ENCODE results near the gene ZNF592. TPM values are rescaled to one million over a fixed set of nuclear protein-coding genes. Genes with fewer than 3 reads are reported as not detected.
A peak's percentile ranks its signal among the peaks of the same experiment; 100 is the strongest.

Gene ZNF592
- total and polyA plus RNA-seq, 2 of the 13 experiments (the other 11 are each of a cell fraction or from before 2014, with no cell fraction given): 8.2 to 9.8 TPM

DNA sequence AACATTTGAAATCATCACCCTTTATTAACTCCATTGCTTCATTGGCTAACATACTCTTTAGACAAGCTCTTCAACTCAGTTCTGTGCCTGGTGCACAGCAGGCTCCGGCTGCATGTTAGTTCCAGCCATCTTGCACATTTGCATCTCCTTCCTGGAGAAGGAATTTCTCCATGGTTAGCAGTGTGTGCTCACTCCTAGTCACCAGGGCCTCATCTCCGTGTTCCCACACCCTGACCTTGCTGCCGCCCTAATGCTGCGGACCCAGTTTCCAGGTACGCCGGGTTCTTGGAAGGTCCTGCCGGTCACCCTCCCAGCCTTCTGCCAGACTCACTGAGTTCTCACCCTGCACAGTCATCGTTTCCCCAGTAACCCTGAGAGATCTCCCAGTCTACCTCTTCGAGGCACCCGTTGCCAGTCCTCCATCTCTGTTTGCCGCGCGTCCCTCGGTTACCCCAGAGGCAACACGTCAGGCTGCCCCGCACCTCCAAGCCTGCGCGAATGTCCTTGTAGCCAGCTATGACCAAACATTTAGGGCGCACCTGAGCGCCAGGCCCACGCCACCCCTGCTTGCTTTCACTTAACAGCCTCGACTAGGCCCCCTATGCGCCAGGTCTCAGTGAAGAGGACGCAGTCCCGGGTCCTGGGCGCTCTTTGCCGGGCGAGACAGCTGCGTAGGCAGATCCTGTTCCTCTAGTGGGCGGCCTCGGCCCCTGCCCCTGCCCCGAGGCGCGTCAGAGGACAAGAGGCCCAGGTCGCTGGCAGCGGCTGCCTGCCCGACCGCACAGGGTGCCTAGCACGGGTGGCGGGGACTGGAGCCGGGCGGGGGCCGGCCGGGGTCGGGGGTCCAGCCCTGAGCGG, 747 bp upstream of the ZNF592 start (continued):
- TF ChIP-seq, protein P1, sequence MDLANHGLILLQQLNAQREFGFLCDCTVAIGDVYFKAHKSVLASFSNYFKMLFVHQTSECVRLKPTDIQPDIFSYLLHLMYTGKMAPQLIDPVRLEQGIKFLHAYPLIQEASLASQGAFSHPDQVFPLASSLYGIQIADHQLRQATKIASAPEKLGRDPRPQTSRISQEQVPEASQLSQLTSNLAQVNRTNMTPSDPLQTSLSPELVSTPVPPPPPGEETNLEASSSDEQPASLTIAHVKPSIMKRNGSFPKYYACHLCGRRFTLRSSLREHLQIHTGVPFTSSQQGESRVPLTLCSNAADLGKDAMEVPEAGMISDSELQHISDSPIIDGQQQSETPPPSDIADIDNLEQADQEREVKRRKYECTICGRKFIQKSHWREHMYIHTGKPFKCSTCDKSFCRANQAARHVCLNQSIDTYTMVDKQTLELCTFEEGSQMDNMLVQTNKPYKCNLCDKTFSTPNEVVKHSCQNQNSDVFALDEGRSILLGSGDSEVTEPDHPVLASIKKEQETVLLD (CRISPR knock-in tag; IDR thresholded peaks at IDR 0.05; ENCODE audit: low read depth): no peak
- TF ChIP-seq IRX3 (CRISPR knock-in tag; IDR thresholded peaks at IDR 0.05; ENCODE audit: borderline replicate concordance, low read depth) (0 out of 2 replicates have a peak, but pooled peaks have one; percentile 28), NCOA1 (CRISPR knock-in tag; IDR thresholded peaks at IDR 0.05) (no peak), ZNF143 (CRISPR knock-in tag; IDR thresholded peaks at IDR 0.05) (no peak), NFE2 (CRISPR knock-in tag; IDR thresholded peaks at IDR 0.05) (no peak), ZIK1 (CRISPR knock-in tag; IDR thresholded peaks at IDR 0.05; ENCODE audit: borderline replicate concordance, low read depth) (0 out of 2 replicates have a peak, but pooled peaks have one; percentile 32), NR3C1 (CRISPR knock-in tag; IDR thresholded peaks at IDR 0.05) (no peak), ZNF660 (CRISPR knock-in tag; IDR thresholded peaks at IDR 0.05; ENCODE audit: borderline replicate concordance, low read depth) (0 out of 2 replicates have a peak, but pooled peaks have one; percentile 43), ARNT2 (CRISPR knock-in tag; IDR thresholded peaks at IDR 0.05; ENCODE audit: low read depth) (peak; percentile 70; the same call in 1 of the 2 replicates), SOX6 (IDR thresholded peaks at IDR 0.05) (no peak), SOX6 (CRISPR knock-in tag; IDR thresholded peaks at IDR 0.05) (peak; percentile 22; the same call in 1 of the 2 replicates), ZNF3 (CRISPR knock-in tag; IDR thresholded peaks at IDR 0.05) (no peak; the same call in 1 of the 2 replicates), POLR2A (IDR thresholded peaks at IDR 0.05; ENCODE audit: insufficient read depth in 1 of 2, low read depth in 2 of 2, low read length in 2 of 2) (peak; percentile 34 to 53; a peak in 1 of 4 replicates), ZNF382 (CRISPR knock-in tag; IDR thresholded peaks at IDR 0.05; ENCODE audit: borderline replicate concordance) (no peak), ZEB1 (IDR thresholded peaks at IDR 0.05; ENCODE audit: insufficient replicate concordance, low read depth) (no peak), ZNF841 (CRISPR knock-in tag; IDR thresholded peaks at IDR 0.05; ENCODE audit: borderline replicate concordance) (no peak)
- TF ChIP-seq, protein P2, sequence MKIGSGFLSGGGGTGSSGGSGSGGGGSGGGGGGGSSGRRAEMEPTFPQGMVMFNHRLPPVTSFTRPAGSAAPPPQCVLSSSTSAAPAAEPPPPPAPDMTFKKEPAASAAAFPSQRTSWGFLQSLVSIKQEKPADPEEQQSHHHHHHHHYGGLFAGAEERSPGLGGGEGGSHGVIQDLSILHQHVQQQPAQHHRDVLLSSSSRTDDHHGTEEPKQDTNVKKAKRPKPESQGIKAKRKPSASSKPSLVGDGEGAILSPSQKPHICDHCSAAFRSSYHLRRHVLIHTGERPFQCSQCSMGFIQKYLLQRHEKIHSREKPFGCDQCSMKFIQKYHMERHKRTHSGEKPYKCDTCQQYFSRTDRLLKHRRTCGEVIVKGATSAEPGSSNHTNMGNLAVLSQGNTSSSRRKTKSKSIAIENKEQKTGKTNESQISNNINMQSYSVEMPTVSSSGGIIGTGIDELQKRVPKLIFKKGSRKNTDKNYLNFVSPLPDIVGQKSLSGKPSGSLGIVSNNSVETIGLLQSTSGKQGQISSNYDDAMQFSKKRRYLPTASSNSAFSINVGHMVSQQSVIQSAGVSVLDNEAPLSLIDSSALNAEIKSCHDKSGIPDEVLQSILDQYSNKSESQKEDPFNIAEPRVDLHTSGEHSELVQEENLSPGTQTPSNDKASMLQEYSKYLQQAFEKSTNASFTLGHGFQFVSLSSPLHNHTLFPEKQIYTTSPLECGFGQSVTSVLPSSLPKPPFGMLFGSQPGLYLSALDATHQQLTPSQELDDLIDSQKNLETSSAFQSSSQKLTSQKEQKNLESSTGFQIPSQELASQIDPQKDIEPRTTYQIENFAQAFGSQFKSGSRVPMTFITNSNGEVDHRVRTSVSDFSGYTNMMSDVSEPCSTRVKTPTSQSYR (CRISPR knock-in tag; IDR thresholded peaks at IDR 0.05; ENCODE audit: borderline replicate concordance): no peak
- TF ChIP-seq, protein P3, sequence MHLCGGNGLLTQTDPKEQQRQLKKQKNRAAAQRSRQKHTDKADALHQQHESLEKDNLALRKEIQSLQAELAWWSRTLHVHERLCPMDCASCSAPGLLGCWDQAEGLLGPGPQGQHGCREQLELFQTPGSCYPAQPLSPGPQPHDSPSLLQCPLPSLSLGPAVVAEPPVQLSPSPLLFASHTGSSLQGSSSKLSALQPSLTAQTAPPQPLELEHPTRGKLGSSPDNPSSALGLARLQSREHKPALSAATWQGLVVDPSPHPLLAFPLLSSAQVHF (CRISPR knock-in tag; IDR thresholded peaks at IDR 0.05): no peak
- TF ChIP-seq, protein P4, sequence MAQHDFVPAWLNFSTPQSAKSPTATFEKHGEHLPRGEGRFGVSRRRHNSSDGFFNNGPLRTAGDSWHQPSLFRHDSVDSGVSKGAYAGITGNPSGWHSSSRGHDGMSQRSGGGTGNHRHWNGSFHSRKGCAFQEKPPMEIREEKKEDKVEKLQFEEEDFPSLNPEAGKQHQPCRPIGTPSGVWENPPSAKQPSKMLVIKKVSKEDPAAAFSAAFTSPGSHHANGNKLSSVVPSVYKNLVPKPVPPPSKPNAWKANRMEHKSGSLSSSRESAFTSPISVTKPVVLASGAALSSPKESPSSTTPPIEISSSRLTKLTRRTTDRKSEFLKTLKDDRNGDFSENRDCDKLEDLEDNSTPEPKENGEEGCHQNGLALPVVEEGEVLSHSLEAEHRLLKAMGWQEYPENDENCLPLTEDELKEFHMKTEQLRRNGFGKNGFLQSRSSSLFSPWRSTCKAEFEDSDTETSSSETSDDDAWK (CRISPR knock-in tag; IDR thresholded peaks at IDR 0.05): no peak
- TF ChIP-seq, protein P5, sequence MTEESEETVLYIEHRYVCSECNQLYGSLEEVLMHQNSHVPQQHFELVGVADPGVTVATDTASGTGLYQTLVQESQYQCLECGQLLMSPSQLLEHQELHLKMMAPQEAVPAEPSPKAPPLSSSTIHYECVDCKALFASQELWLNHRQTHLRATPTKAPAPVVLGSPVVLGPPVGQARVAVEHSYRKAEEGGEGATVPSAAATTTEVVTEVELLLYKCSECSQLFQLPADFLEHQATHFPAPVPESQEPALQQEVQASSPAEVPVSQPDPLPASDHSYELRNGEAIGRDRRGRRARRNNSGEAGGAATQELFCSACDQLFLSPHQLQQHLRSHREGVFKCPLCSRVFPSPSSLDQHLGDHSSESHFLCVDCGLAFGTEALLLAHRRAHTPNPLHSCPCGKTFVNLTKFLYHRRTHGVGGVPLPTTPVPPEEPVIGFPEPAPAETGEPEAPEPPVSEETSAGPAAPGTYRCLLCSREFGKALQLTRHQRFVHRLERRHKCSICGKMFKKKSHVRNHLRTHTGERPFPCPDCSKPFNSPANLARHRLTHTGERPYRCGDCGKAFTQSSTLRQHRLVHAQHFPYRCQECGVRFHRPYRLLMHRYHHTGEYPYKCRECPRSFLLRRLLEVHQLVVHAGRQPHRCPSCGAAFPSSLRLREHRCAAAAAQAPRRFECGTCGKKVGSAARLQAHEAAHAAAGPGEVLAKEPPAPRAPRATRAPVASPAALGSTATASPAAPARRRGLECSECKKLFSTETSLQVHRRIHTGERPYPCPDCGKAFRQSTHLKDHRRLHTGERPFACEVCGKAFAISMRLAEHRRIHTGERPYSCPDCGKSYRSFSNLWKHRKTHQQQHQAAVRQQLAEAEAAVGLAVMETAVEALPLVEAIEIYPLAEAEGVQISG (CRISPR knock-in tag; IDR thresholded peaks at IDR 0.05): peak; percentile 64
